ENCODE measurements around the gene CDH4.
"Not testable (repeated sequence)": the region's sequence is repeated elsewhere in the genome, so short reads cannot be mapped to it uniquely, and the experiment has no call there.

Gene CDH4

DNA sequence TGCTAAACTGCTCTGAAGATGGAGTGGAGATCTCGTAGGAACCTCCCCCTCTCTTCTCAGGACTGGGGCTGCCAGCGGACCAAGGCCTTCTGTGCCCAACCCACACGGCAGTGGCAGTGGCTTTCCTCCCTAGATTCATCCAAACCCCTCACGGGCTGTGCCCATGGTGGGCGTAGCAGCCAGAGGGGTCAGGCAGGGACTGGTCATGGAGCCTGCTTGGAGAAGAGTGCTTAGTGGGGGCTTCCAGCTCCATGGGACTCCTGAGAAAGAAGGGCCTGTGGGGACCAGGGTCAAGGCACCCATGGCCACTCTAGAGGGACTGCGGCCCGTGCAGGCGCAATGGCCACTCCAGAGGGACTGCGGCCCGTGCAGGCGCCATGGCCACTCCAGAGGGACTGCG lies 727.0 kb downstream of the CDH4 start:
- no peak for DNase-seq (ENCODE audit: low read depth)

DNA sequence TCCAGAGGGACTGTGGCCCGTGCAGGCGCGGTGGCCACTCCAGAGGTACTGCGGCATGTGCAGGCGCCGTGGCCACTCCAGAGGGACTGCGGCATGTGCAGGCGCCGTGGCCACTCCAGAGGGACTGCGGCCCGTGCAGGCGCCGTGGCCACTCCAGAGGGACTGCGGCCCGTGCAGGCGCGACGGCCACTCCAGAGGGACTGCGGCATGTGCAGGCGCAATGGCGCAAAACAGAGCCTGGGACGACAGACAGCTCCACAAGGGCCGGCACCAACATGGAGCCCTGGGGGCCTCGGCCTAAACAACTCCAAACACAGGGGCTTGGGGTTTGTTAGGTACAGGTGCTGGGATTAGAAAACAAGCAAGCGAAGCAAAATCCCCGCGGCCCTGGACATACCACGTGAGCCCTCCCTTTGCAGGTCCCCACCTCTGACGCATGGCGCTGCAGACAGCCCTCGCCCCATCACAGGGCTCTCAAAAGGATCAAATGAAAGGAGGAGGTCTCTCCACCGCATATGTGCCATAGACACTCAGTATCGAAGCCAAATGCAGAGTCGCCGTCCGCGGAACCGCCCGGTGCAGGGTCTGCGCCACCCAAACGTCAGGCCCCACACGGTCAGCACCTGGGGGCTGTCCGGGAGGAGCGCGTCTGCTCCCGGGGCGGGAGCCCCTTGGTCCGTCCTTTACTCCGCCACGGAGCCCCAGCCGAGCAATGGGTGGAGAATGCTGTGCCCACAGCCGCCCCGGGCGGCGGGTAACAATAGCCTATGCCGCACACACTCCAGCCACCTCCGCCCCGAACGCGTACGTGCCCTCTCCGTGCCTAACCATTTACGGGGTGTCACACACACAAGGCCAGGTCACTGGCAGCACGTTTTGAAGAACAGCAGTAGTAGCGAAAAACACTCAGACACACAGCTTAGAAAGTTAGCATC lies 727.9 kb downstream of the CDH4 start:
- no peak for DNase-seq (ENCODE audit: low read depth)

DNA sequence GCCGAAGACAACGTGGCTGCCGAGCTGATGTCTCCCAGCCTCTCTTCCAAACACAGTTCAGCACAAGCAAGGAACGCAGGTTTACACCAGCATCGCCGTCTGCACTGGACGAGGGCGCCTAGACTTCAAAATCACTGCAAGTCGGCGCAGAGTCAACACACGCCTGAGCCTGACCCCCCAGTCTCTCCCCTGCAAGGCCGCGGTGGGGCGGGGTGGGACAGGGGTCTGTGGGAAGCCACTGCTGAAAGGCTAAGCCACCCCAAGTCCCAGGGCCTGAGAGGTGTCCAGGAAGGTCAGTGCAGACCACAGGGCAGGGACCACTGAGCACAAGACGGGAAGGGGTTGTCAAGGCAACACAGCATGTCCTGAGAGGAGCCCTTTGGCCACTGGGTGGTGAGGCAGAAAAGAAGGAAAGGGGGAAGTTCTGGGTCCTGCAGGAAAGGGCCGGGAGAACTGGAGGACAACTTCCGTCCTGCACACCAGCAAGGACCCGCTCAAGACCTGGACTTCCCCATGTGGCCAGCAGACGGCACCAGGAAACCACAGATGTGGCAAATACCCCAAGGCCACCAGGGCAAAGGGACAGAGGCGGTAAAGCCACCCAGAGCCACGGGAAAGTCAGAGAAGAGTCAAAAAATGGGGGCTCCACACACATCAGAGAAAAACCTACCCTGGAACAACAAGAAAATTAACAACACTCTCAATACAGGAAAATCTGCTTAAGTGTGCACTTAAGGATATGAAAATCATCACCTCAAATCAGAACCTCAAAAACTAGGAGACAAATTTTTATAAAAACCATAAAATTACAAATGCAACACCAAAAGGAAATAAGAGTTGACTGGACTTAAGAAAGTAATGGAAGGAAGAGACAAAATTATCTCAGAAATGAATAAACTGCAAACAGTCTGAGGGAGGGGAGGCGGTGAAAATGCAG lies 728.9 kb downstream of the CDH4 start:
- DNase-seq (ENCODE audit: low read depth): peak; percentile 7

DNA sequence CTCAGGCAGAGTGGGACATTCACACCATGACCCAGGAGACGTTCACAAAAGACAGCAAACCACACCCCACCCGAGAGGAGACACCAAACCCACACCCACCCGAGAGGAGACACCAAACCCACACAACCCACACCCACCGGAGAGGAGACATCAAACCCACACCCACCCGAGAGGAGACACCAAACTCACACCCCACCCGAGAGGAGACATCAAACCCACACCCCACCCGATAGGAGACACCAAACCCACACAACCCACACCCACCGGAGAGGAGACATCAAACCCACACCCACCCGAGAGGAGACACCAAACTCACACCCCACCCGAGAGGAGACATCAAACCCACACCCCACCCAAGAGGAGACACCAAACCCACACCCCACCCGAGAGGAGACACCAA lies 729.6 kb downstream of the CDH4 start:
- DNase-seq (ENCODE audit: low read depth): not testable (repeated sequence)

DNA sequence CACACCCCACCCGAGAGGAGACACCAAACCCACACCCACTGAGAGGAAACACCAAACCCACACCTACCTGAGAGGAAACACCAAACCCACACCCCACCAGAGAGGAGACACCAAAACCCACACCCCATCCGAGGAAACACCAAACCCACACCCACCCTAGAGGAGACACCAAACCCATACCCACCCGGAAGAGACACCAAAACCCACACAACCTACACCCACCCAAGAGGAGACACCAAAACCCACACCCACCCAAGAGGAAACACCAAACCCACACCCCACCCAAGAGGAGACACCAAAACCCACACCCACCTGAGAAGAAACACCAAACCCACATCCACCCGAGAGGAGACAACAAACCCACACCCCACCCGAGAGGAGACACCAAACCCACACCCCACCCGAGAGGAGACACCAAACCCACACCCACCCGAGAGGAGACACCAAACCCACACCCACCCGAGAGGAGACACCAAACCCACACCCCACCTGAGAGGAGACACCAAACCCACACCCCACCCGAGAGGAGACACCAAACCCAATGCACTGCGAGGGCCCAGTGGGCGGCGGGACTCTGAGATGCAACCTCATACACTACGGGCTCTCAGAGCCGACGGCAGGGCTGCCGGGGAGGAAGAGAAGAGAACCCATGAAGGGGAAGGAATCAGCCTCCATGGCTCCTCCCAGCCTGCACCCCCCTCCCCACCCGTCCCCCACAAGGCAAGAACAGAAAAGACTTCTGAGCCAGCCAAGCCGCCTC lies 730.3 kb downstream of the CDH4 start:
- DNase-seq (ENCODE audit: low read depth): no peak

DNA sequence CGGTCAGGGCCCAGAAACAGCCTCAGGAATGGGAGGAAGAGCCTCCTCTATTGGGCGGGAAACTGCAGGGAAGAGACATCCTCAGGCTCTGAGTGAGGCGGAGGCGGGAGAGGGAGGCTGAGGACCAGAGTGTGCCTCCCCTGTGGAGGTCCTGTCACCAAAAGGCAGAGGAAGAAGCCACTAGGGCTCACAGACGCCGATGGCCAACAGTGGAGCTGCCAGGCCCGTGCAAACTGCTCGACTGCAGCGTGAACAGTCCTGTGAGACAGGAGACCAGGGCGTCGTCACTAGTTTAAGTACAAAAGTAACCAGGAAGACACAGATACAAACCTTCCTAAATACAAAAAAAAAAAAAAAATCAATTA lies 730.9 kb downstream of the CDH4 start:
- no peak for DNase-seq (ENCODE audit: low read depth)

DNA sequence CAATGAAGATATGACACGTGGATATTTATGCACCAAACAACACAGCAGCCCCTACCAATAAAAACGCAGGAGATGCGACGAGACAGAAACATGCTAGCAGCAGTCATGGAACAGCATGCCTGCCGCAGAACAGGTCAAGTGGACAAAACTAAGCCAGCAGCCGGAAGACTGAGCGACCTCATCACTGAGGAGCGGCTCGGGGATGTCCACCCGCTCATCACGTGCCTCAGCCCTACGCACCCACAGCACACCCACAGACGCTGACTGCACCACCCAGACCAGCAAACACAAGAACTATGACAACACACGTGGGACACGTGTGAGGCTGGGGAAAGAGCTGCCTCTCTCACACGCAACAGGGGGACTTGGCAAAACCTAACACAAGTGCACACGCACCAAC lies 731.9 kb downstream of the CDH4 start:
- no peak for DNase-seq (ENCODE audit: low read depth)

DNA sequence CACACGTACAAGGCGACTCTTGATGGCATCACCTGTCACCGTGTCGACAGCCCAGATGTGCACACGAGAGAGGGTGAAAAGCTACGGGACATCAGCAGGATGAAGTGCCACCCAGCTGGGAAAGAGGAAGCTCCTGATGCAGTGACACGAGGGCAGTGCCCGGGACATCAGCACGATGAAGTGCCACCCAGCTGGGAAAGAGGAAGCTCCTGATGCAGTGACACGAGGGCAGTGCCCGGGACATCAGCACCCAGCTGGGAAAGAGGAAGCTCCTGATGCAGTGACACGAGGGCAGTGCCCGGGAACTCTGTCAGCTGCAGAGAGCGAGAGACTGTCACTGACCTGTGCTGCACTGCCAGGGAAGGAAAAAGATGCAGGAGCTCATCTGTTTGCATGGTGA lies 732.4 kb downstream of the CDH4 start:
- DNase-seq (ENCODE audit: low read depth): not testable (repeated sequence)

DNA sequence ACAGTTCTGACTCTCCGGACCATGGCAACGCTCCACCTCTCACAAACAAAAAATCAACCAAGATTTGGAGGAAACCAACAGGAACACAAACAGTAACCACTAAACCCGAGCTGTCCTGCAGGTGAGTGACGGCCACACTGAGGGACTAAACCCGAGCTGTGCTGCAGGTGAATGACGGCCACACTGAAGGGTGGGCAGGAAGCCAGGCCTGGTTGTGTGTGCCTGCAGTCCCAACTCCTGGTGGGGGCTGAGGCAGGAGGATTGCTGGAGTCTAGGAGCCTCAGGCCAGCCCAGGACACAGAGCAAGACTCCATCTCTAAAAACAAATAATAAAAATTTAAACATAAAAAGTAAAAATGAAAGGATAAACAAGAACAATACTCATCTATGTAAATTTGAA lies 733.0 kb downstream of the CDH4 start:
- DNase-seq (ENCODE audit: low read depth): no peak

DNA sequence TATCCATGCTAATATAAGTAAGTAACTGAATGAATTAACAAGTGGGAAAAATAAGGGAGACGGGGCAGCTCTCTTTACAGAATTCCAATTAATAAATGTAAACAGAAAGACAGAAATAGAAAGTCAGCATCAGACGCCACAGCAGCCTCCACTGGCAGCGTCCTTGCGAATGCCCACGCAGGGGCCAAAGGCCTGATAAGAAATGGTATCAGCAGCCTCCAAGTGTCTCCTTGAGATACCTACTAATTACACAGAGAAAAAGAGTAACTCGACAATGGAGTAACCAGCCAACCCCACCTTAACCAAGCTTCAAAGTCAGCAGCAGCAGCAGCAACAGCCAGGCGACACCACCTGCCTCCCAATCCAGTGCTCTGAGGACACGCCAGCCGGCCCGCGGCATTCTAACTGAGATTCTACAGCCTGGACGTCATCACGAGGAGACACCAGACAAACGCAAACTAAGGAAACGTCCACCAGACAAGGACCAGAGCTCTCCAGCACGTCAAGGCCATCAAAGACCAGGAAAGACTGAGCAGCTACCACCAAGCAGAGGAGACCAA lies 734.8 kb downstream of the CDH4 start:
- no peak for DNase-seq (ENCODE audit: low read depth)

DNA sequence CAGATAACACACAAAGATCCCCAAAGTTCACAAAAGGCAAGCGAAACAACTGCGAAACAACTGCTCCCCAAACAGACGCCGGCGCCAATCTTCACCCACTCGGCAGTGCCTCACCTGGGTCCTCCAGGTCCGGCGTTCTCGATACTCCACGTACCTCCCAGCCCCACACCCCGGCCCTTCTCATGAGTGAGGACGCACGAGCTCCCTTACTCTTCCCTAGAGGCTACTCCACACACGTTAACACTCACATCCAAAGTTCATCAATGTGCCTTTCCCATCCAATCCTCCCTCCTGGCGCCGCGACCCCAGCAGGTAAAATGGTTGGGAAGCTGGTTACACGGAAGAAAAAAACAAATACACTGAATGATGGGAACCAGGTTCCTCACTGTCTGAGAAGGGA lies 736.6 kb downstream of the CDH4 start:
- DNase-seq (ENCODE audit: low read depth): no peak

DNA sequence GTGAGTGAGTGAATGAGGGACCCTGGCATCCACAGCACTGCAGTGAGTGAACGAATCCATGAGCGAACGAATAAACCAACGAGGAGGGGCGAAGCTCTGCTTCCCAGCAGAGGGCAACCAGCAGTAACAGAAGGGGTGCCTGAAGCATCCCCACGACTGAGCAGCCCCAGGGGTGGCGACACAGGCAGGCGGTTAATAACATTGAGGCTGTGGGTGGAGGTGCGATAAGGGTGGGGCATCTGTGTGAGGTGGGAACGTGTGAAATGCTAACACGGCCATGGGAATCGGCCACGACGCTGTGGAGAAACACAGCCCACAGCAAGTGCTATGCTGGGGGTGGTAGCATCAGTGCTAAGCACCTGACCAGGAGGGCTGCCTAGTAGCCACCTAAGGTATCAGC lies 737.7 kb downstream of the CDH4 start:
- no peak for DNase-seq (ENCODE audit: low read depth)
